Choroid plexus epithelial cell (primary cell): ENCODE measurements around the gene MAP4K4.

Experiments used
- DNase-seq: peaks from one replicate; pipeline ENCODE4 v3.0.0-alpha.2; 2010; ENCODE audit warnings: low read depth
- H3K4me3 ChIP-seq: 2 replicates; pipeline ENCODE4 v1.5.1; 2011; ENCODE audit warnings: low read depth, mild to moderate bottlenecking, control low read depth, low read length, moderate library complexity
- CTCF ChIP-seq: conservative IDR thresholded peaks from 2 replicates; pipeline ENCODE4 v1.5.1; 2011; ENCODE audit warnings: low read depth, mild to moderate bottlenecking, control low read depth, inconsistent platforms, low read length, moderate library complexity

Gene MAP4K4

GRCh38 chr2:101667823-101668222, 29.7 kb upstream of the MAP4K4 start:
- no peak for TF ChIP-seq CTCF
- H3K4me3 ChIP-seq, result no peak overlapping the region
- DNase-seq, result no peak

GRCh38 chr2:101672047-101672446, 25.5 kb upstream of the MAP4K4 start:
- DNase-seq, result no peak
- TF ChIP-seq CTCF, result no peak
- no peak overlapping the region for H3K4me3 ChIP-seq

GRCh38 chr2:101673920-101674319, 23.6 kb upstream of the MAP4K4 start:
- no peak for DNase-seq

GRCh38 chr2:101675512-101675911, 22.0 kb upstream of the MAP4K4 start:
- no peak for DNase-seq
- H3K4me3 ChIP-seq, result no peak overlapping the region
- no peak for TF ChIP-seq CTCF

More at GRCh38 chr2:101673920-101674319, 23.6 kb upstream of the MAP4K4 start:
- H3K4me3 ChIP-seq, result no peak overlapping the region
- TF ChIP-seq CTCF, result no peak

- DNase-seq, result no peak
- TF ChIP-seq CTCF, result no peak
- no peak overlapping the region for H3K4me3 ChIP-seq
Observed at GRCh38 chr2:101676674-101677073, 20.8 kb upstream of the MAP4K4 start.

GRCh38 chr2:101677658-101678057, 19.8 kb upstream of the MAP4K4 start:
- TF ChIP-seq CTCF, result no peak
- DNase-seq, result no peak
- no peak overlapping the region for H3K4me3 ChIP-seq

GRCh38 chr2:101678379-101678778, 19.1 kb upstream of the MAP4K4 start:
- no peak for TF ChIP-seq CTCF
- H3K4me3 ChIP-seq, result no peak overlapping the region
- no peak for DNase-seq
